Ishikawa (cell line): ENCODE results near the gene SFN.

Experiments
- FOXM1 ChIP-seq: IDR thresholded peaks from 2 replicates; pipeline ENCODE4 v1.6.1; 2012; ENCODE audit warnings: low read depth, borderline replicate concordance
- NFIC ChIP-seq: IDR thresholded peaks from 2 replicates; pipeline ENCODE4 v1.6.1; 2012
- REST ChIP-seq: IDR thresholded peaks from 2 replicates; pipeline ENCODE4 v1.6.1; 2012; ENCODE audit warnings: low read depth, mild to moderate bottlenecking
- USF1 ChIP-seq: IDR thresholded peaks from 2 replicates; pipeline ENCODE4 v1.6.1; 2012
- ZBTB7A ChIP-seq: IDR thresholded peaks from 2 replicates; pipeline ENCODE4 v1.6.1; 2012; ENCODE audit warnings: low read depth

GRCh38 chr1:26877326-26877725 lies 14.4 kb downstream of the SFN start:
- TF ChIP-seq USF1 = no peak
- TF ChIP-seq ZBTB7A = no peak
- no peak for TF ChIP-seq FOXM1
- no peak for TF ChIP-seq NFIC
- no peak for TF ChIP-seq REST
